DMS114 treated with DMSO at 0.1 percent for 48 hours (cell line): ENCODE data around the gene EVA1C.
"Not testable (repeated sequence)": the region's sequence is repeated elsewhere in the genome, so short reads cannot be mapped to it uniquely, and the experiment has no call there.

Source experiments
- DNase-seq: peaks from one replicate; lab custom pipeline; 2025; ENCODE audit not compliant: unreplicated experiment; lab: John Stamatoyannopoulos, UW

Gene EVA1C

GRCh38 chr21:32549886-32550285, 137.4 kb downstream of the EVA1C start:
- DNase-seq, result no peak

GRCh38 chr21:32554832-32555638, 142.5 kb downstream of the EVA1C start:
- no peak for DNase-seq

- no peak for DNase-seq
Measured at GRCh38 chr21:32558106-32558505, 145.6 kb downstream of the EVA1C start.

- no peak for DNase-seq
Measured at GRCh38 chr21:32559006-32559610, 146.6 kb downstream of the EVA1C start.

GRCh38 chr21:32560896-32561295, 148.4 kb downstream of the EVA1C start:
- no peak for DNase-seq

- DNase-seq, result not testable (repeated sequence)
Measured at GRCh38 chr21:32561476-32561875, 149.0 kb downstream of the EVA1C start.

- no peak for DNase-seq
Measured at GRCh38 chr21:32562426-32562825, 149.9 kb downstream of the EVA1C start.

GRCh38 chr21:32562915-32563314, 150.4 kb downstream of the EVA1C start:
- no peak for DNase-seq
